ENCODE data around the gene MRPL4.

Gene MRPL4

GRCh38 chr19:10292789-10293636 lies 41.0 kb downstream of the MRPL4 start:
- no peak overlapping the region for H3K27ac ChIP-seq (ENCODE audit: insufficient read depth, low read depth, low read length, poor library complexity, severe bottlenecking)
- H3K27me3 ChIP-seq (ENCODE audit: control insufficient read depth, insufficient read depth, low read length, poor library complexity, severe bottlenecking) = peaks cover 100% of the 10 kb centered on the region
- H3K9me3 ChIP-seq (ENCODE audit: control insufficient read depth, low read length) = no peaks in the 10 kb centered on the region
- H3K4me1 ChIP-seq (ENCODE audit: control insufficient read depth, insufficient read depth, low read length) = peaks cover 24% of the 10 kb centered on the region
- 24 to 26% methylated on average over 56 of the region's 56 CpGs for WGBS, 2 experiments
- no peaks in the 10 kb centered on the region for H3K36me3 ChIP-seq (ENCODE audit: control insufficient read depth, insufficient read depth, low read length)
- peak overlapping the region; percentile 28 for H3K4me3 ChIP-seq (ENCODE audit: insufficient read depth, low read depth, low read length)

- 33 to 35% methylated on average over 49 of the region's 49 CpGs for WGBS, 2 experiments
- Histone ChIP-seq H3K4me1 (ENCODE audit: control insufficient read depth, insufficient read depth, low read length) (peaks cover 24% of the 10 kb centered on the region), H3K9me3 (ENCODE audit: control insufficient read depth, low read length) (no peaks in the 10 kb centered on the region), H3K4me3 (ENCODE audit: insufficient read depth, low read depth, low read length) (no peak overlapping the region), H3K36me3 (ENCODE audit: control insufficient read depth, insufficient read depth, low read length) (no peaks in the 10 kb centered on the region), H3K27ac (ENCODE audit: insufficient read depth, low read depth, low read length, poor library complexity, severe bottlenecking) (no peak overlapping the region), H3K27me3 (ENCODE audit: control insufficient read depth, insufficient read depth, low read length, poor library complexity, severe bottlenecking) (peaks cover 95% of the 10 kb centered on the region)
Observed at GRCh38 chr19:10293637-10294367, 41.8 kb downstream of the MRPL4 start.

GRCh38 chr19:10294368-10294697 lies 42.3 kb downstream of the MRPL4 start:
- Histone ChIP-seq H3K4me1 (ENCODE audit: control insufficient read depth, insufficient read depth, low read length) (peaks cover 24% of the 10 kb centered on the region), H3K4me3 (ENCODE audit: insufficient read depth, low read depth, low read length) (no peak overlapping the region), H3K36me3 (ENCODE audit: control insufficient read depth, insufficient read depth, low read length) (no peaks in the 10 kb centered on the region), H3K9me3 (ENCODE audit: control insufficient read depth, low read length) (no peaks in the 10 kb centered on the region), H3K27me3 (ENCODE audit: control insufficient read depth, insufficient read depth, low read length, poor library complexity, severe bottlenecking) (peaks cover 93% of the 10 kb centered on the region), H3K27ac (ENCODE audit: insufficient read depth, low read depth, low read length, poor library complexity, severe bottlenecking) (no peak overlapping the region)
- 21 to 24% methylated on average over 25 of the region's 25 CpGs for WGBS, 2 experiments

GRCh38 chr19:10295305-10295846 lies 43.4 kb downstream of the MRPL4 start:
- H3K36me3 ChIP-seq (ENCODE audit: control insufficient read depth, insufficient read depth, low read length) = no peaks in the 10 kb centered on the region
- 10 to 12% methylated on average over 48 of the region's 48 CpGs for WGBS, 2 experiments
- H3K4me1 ChIP-seq (ENCODE audit: control insufficient read depth, insufficient read depth, low read length) = peaks cover 18% of the 10 kb centered on the region
- no peaks in the 10 kb centered on the region for H3K9me3 ChIP-seq (ENCODE audit: control insufficient read depth, low read length)
- H3K27ac ChIP-seq (ENCODE audit: insufficient read depth, low read depth, low read length, poor library complexity, severe bottlenecking) = no peak overlapping the region
- peaks cover 92% of the 10 kb centered on the region for H3K27me3 ChIP-seq (ENCODE audit: control insufficient read depth, insufficient read depth, low read length, poor library complexity, severe bottlenecking)
- no peak overlapping the region for H3K4me3 ChIP-seq (ENCODE audit: insufficient read depth, low read depth, low read length)

- peaks cover 86% of the 10 kb centered on the region for H3K27me3 ChIP-seq (ENCODE audit: control insufficient read depth, insufficient read depth, low read length, poor library complexity, severe bottlenecking)
- peaks cover 13% of the 10 kb centered on the region for H3K4me1 ChIP-seq (ENCODE audit: control insufficient read depth, insufficient read depth, low read length)
- no peaks in the 10 kb centered on the region for H3K36me3 ChIP-seq (ENCODE audit: control insufficient read depth, insufficient read depth, low read length)
- H3K4me3 ChIP-seq (ENCODE audit: insufficient read depth, low read depth, low read length) = no peak overlapping the region
- H3K27ac ChIP-seq (ENCODE audit: insufficient read depth, low read depth, low read length, poor library complexity, severe bottlenecking) = no peak overlapping the region
- no peaks in the 10 kb centered on the region for H3K9me3 ChIP-seq (ENCODE audit: control insufficient read depth, low read length)
- 2% methylated on average over 58 of the region's 58 CpGs for WGBS, 2 experiments
Observed at GRCh38 chr19:10295847-10296591, 44.0 kb downstream of the MRPL4 start.

- H3K36me3 ChIP-seq (ENCODE audit: control insufficient read depth, insufficient read depth, low read length) = no peaks in the 10 kb centered on the region
- no peak overlapping the region for H3K4me3 ChIP-seq (ENCODE audit: insufficient read depth, low read depth, low read length)
- peaks cover 48% of the 10 kb centered on the region for H3K27me3 ChIP-seq (ENCODE audit: control insufficient read depth, insufficient read depth, low read length, poor library complexity, severe bottlenecking)
- peaks cover 4% of the 10 kb centered on the region for H3K4me1 ChIP-seq (ENCODE audit: control insufficient read depth, insufficient read depth, low read length)
- no peaks in the 10 kb centered on the region for H3K9me3 ChIP-seq (ENCODE audit: control insufficient read depth, low read length)
- no peak overlapping the region for H3K27ac ChIP-seq (ENCODE audit: insufficient read depth, low read depth, low read length, poor library complexity, severe bottlenecking)
- WGBS, 2 experiments = 79 to 82% methylated on average over 14 of the region's 14 CpGs
Observed at GRCh38 chr19:10299545-10300458, 47.8 kb downstream of the MRPL4 start.

GRCh38 chr19:10305139-10305806 lies 53.3 kb downstream of the MRPL4 start:
- no peaks in the 10 kb centered on the region for H3K27me3 ChIP-seq (ENCODE audit: control insufficient read depth, insufficient read depth, low read length, poor library complexity, severe bottlenecking)
- H3K27ac ChIP-seq (ENCODE audit: insufficient read depth, low read depth, low read length, poor library complexity, severe bottlenecking) = no peak overlapping the region
- no peak overlapping the region for H3K4me3 ChIP-seq (ENCODE audit: insufficient read depth, low read depth, low read length)
- H3K9me3 ChIP-seq (ENCODE audit: control insufficient read depth, low read length) = no peaks in the 10 kb centered on the region
- WGBS, 2 experiments = 93 to 94% methylated on average over 17 of the region's 17 CpGs
- no peaks in the 10 kb centered on the region for H3K36me3 ChIP-seq (ENCODE audit: control insufficient read depth, insufficient read depth, low read length)
- no peaks in the 10 kb centered on the region for H3K4me1 ChIP-seq (ENCODE audit: control insufficient read depth, insufficient read depth, low read length)

- H3K9me3 ChIP-seq (ENCODE audit: control insufficient read depth, low read length) = no peaks in the 10 kb centered on the region
- no peaks in the 10 kb centered on the region for H3K36me3 ChIP-seq (ENCODE audit: control insufficient read depth, insufficient read depth, low read length)
- H3K27ac ChIP-seq (ENCODE audit: insufficient read depth, low read depth, low read length, poor library complexity, severe bottlenecking) = no peak overlapping the region
- H3K27me3 ChIP-seq (ENCODE audit: control insufficient read depth, insufficient read depth, low read length, poor library complexity, severe bottlenecking) = no peaks in the 10 kb centered on the region
- H3K4me3 ChIP-seq (ENCODE audit: insufficient read depth, low read depth, low read length) = no peak overlapping the region
- H3K4me1 ChIP-seq (ENCODE audit: control insufficient read depth, insufficient read depth, low read length) = no peaks in the 10 kb centered on the region
- WGBS, 2 experiments = 98 to 99% methylated on average over 4 to 5 of the region's 5 CpGs
Observed at GRCh38 chr19:10306327-10306726, 54.3 kb downstream of the MRPL4 start.

- Histone ChIP-seq H3K27ac (ENCODE audit: insufficient read depth, low read depth, low read length, poor library complexity, severe bottlenecking) (no peak within 1 kb of the TSS), H3K9me3 (ENCODE audit: control insufficient read depth, low read length) (no peaks in the 10 kb centered on the region), H3K4me1 (ENCODE audit: control insufficient read depth, insufficient read depth, low read length) (no peaks in the 10 kb centered on the region), H3K4me3 (ENCODE audit: insufficient read depth, low read depth, low read length) (no peak within 1 kb of the TSS), H3K27me3 (ENCODE audit: control insufficient read depth, insufficient read depth, low read length, poor library complexity, severe bottlenecking) (no peaks in the 10 kb centered on the region), H3K36me3 (ENCODE audit: control insufficient read depth, insufficient read depth, low read length) (no peaks in the 10 kb centered on the region)
- WGBS, 2 experiments = 94% methylated on average over 24 of the region's 24 CpGs
Observed at GRCh38 chr19:10309423-10309822, 57.4 kb downstream of the MRPL4 start, which contains the start of gene ZGLP1. Gene ZGLP1 (minus strand): TSS chr19:10309815.
